Lung (tissue), 12 donors: ENCODE results near the gene BRAP. TPM values are rescaled to one million over a fixed set of nuclear protein-coding genes. Genes with fewer than 3 reads are reported as not detected.

Experiments used
- ATAC-seq: fragments of 200-7000 bp; cut with Tn5 transposase; one replicate; pipeline ENCODE4 v1.9.1; 2020; ENCODE audit warnings: moderate number of reproducible peaks; ENCODE audit not compliant: insufficient read depth, low FRiP score
- DNase-seq, 3 donors: peaks; one replicate each; pipeline ENCODE4 v3.0.0-alpha.2; 2013 to 2017
- H3K27ac ChIP-seq, 2 donors: one replicate each; pipeline ENCODE4 v1.5.1; 2013; ENCODE audit warnings: mild to moderate bottlenecking in 2 of 2, moderate library complexity in 2 of 2, control low read depth in 1 of 2, inconsistent platforms in 1 of 2, low read depth in 1 of 2, low read length in 1 of 2
- H3K27me3 ChIP-seq, 3 donors: one replicate each; pipeline ENCODE4 v1.5.1; 2013; ENCODE audit warnings: low read length in 2 of 3; ENCODE audit not compliant: control insufficient read depth in 3 of 3, insufficient read depth in 3 of 3
- H3K36me3 ChIP-seq, 4 donors: one replicate each; pipeline ENCODE4 v1.5.1; 2013; ENCODE audit warnings: low read length in 4 of 4, mild to moderate bottlenecking in 1 of 4, moderate library complexity in 1 of 4; ENCODE audit not compliant: control insufficient read depth in 4 of 4, insufficient read depth in 4 of 4
- H3K4me1 ChIP-seq, 5 donors: one replicate each; pipeline ENCODE4 v1.5.1; 2013; ENCODE audit warnings: low read length in 5 of 5, mild to moderate bottlenecking in 2 of 5, moderate library complexity in 1 of 5; ENCODE audit not compliant: control insufficient read depth in 5 of 5, insufficient read depth in 5 of 5
- H3K4me3 ChIP-seq: one replicate; pipeline ENCODE4 v1.5.1; 2013; ENCODE audit warnings: mild to moderate bottlenecking, control low read depth, moderate library complexity
- H3K9ac ChIP-seq, 2 donors: one replicate each; pipeline ENCODE4 v1.5.1; 2013; ENCODE audit warnings: low read length in 2 of 2, control low read depth in 1 of 2; ENCODE audit not compliant: insufficient read depth in 1 of 2
- H3K9me3 ChIP-seq, 4 donors: one replicate each; pipeline ENCODE4 v1.5.1; 2013; ENCODE audit warnings: low read length in 3 of 4, mild to moderate bottlenecking in 1 of 4, moderate library complexity in 1 of 4; ENCODE audit not compliant: control insufficient read depth in 4 of 4, insufficient read depth in 3 of 4
- CTCF ChIP-seq: IDR thresholded peaks from 2 replicates; pipeline ENCODE4 v1.5.1; 2012; ENCODE audit warnings: mild to moderate bottlenecking; ENCODE audit errors: control extremely low read depth, extremely low read depth
- WGBS, 2 donors: extraction: QIAGEN DNeasy Blood & Tissue Kit; methylation state at CpG; one replicate each; pipeline ENCODE4 v1.1.7; 2013; 5-methylcytosine and 5-hydroxymethylcytosine counted together
- polyA plus RNA-seq, 2 donors: library from polyadenylated mRNA; stranded (reverse); fragments of 200-250 nt; gene quantifications; one replicate each; pipeline ENCODE4 v1.2.1, GENCODE V29; 2013
- total RNA-seq, 2 donors: library from RNA; depleted of rRNA in 1 of 2; stranded (reverse); fragments of >200 nt in 1 of 2; gene quantifications; one replicate each; pipeline ENCODE4 v1.2.1, GENCODE V29; 2014 to 2021
- donor health status: control.
- donor health status: control.
- donor health status: Bipolar disorder and iron deficiency.
- donor health status: healthy.
- donor health status: DM: yes; HTN: yes; CAD: no.

BRAP gene
- total and polyA plus RNA-seq, 4 donors: 9.1 to 16.5 (median 12.2) TPM

- ATAC-seq: no peak
- H3K4me1 ChIP-seq: no peaks in the 10 kb centered on the region
- 88 to 90% methylated on average over 11 of the region's 11 CpGs for WGBS, 2 donors
- no peak overlapping the region for H3K9ac ChIP-seq
- no peaks in the 10 kb centered on the region for H3K27me3 ChIP-seq
- H3K9me3 ChIP-seq: no peaks in the 10 kb centered on the region
- TF ChIP-seq CTCF: no peak
- H3K27ac ChIP-seq: no peak overlapping the region
- no peak for DNase-seq
- H3K4me3 ChIP-seq: no peak overlapping the region
- peaks cover 8 to 28% (median 25%) of the 10 kb centered on the region in 4 donors for H3K36me3 ChIP-seq
These were observed 20.5 kb downstream of the BRAP start for GRCh38 chr12:111664961-111665865.

GRCh38 chr12:111664499-111664898 lies 21.3 kb downstream of the BRAP start:
- no peaks in the 10 kb centered on the region for H3K4me1 ChIP-seq
- no peak overlapping the region for H3K4me3 ChIP-seq
- no peak overlapping the region for H3K9ac ChIP-seq
- H3K36me3 ChIP-seq: peaks cover 12 to 29% (median 24%) of the 10 kb centered on the region in 4 donors
- no peaks in the 10 kb centered on the region for H3K9me3 ChIP-seq
- ATAC-seq (no peak), DNase-seq (no peak)
- WGBS, 2 donors: 89 to 95% methylated on average over 5 of the region's 5 CpGs
- no peak for TF ChIP-seq CTCF
- H3K27ac ChIP-seq: no peak overlapping the region
- H3K27me3 ChIP-seq: no peaks in the 10 kb centered on the region

- Histone ChIP-seq H3K4me3 (no peak overlapping the region), H3K36me3 (peaks cover 27 to 37% (median 32%) of the 10 kb centered on the region in 4 donors), H3K9ac (no peak overlapping the region), H3K27ac (no peak overlapping the region), H3K27me3 (no peaks in the 10 kb centered on the region), H3K9me3 (no peaks in the 10 kb centered on the region), H3K4me1 (no peaks in the 10 kb centered on the region)
- ATAC-seq (no peak), DNase-seq (no peak)
- no peak for TF ChIP-seq CTCF
- WGBS, 2 donors: 95 to 99% methylated on average over 4 of the region's 4 CpGs
These were observed 29.7 kb downstream of the BRAP start for GRCh38 chr12:111656016-111656415.
